22Rv1 (cell line): ENCODE results near the gene YBX2.

ENCODE experiments used
- CTCF ChIP-seq: fragments of 450-650 bp; IDR thresholded peaks from 2 replicates; pipeline ENCODE4 v1.5.1; 2017; ENCODE audit warnings: mild to moderate bottlenecking
- ZFX ChIP-seq: fragments of 450-650 bp; IDR thresholded peaks from 2 replicates; pipeline ENCODE4 v1.6.1; 2017; ENCODE audit warnings: antibody characterized with exemption, borderline replicate concordance

- TF ChIP-seq CTCF (no peak), ZFX (no peak)
Observed at GRCh38 chr17:7281074-7281952, 13.1 kb downstream of the YBX2 start, which contains the start of gene SLC2A4.
